C4-2B (cell line): ENCODE measurements around the gene FHIT.

ENCODE experiments used
- H3K27ac ChIP-seq: fragments of 450-650 bp; 2 replicates; pipeline ENCODE4 v1.5.1; 2017
- CTCF ChIP-seq: fragments of 450-650 bp; conservative IDR thresholded peaks from 2 replicates; pipeline ENCODE4 v1.5.1; 2017; ENCODE audit warnings: mild to moderate bottlenecking
- ZFX ChIP-seq: fragments of 450-650 bp; IDR thresholded peaks from 2 replicates; pipeline ENCODE4 v1.6.1; 2017

Gene FHIT

GRCh38 chr3:59771768-59772181 lies 1479.5 kb downstream of the FHIT start:
- TF ChIP-seq ZFX (no peak), CTCF (no peak)
- no peak overlapping the region for H3K27ac ChIP-seq

- TF ChIP-seq CTCF (no peak), ZFX (no peak)
- no peak overlapping the region for H3K27ac ChIP-seq
Observed at GRCh38 chr3:59769127-59769750, 1482.0 kb downstream of the FHIT start.

- TF ChIP-seq ZFX (no peak), CTCF (no peak)
- H3K27ac ChIP-seq = no peak overlapping the region
Observed at GRCh38 chr3:59766200-59766872, 1484.9 kb downstream of the FHIT start.

- TF ChIP-seq ZFX (no peak), CTCF (no peak)
- no peak overlapping the region for H3K27ac ChIP-seq
Observed at GRCh38 chr3:59764171-59764570, 1487.1 kb downstream of the FHIT start.

- TF ChIP-seq ZFX = no peak
- no peak for TF ChIP-seq CTCF
- no peak overlapping the region for H3K27ac ChIP-seq
Observed at GRCh38 chr3:59762941-59763340, 1488.3 kb downstream of the FHIT start.

GRCh38 chr3:59759298-59760031 lies 1491.8 kb downstream of the FHIT start:
- no peak for TF ChIP-seq CTCF
- no peak for TF ChIP-seq ZFX
- H3K27ac ChIP-seq = no peak overlapping the region

GRCh38 chr3:59758672-59759071 lies 1492.6 kb downstream of the FHIT start:
- TF ChIP-seq ZFX (no peak), CTCF (no peak)
- H3K27ac ChIP-seq = no peak overlapping the region
